CD8-positive, alpha-beta memory T cell (primary cell): ENCODE measurements around the gene CALHM1. TPM values are rescaled to one million over a fixed set of nuclear protein-coding genes. Genes with fewer than 3 reads are reported as not detected.

Source experiments
- CTCF ChIA-PET: fragments of 350-600 bp; sonication (Branson Sonifier 250); formaldehyde crosslinking; loops from one replicate; lab custom pipeline; 2021; ENCODE audit warnings: antibody characterized with exemption; lab: Charles Lee
- POLR2A ChIA-PET: fragments of 350-600 bp; sonication (Branson Sonifier 250); formaldehyde crosslinking; loops from one replicate; lab custom pipeline; 2021; ENCODE audit warnings: antibody characterized with exemption; lab: Charles Lee
- DNase-seq, 5 donors: peaks; one replicate each; pipeline versions ENCODE4 v3.0.0 to v3.0.0-alpha.2; 2020 to 2022; ENCODE audit warnings: mixed read lengths in 1 of 5
- H3K27ac ChIP-seq: one replicate; pipeline ENCODE4 v1.7.0; 2013; ENCODE audit warnings: low read depth, mild to moderate bottlenecking, low read length, moderate library complexity
- H3K27me3 ChIP-seq: 2 replicates; pipeline ENCODE4 v1.7.0; 2013; ENCODE audit warnings: low read length, mild to moderate bottlenecking; ENCODE audit not compliant: insufficient read depth, poor library complexity, severe bottlenecking
- H3K36me3 ChIP-seq: 2 replicates; pipeline ENCODE4 v1.7.0; 2013; ENCODE audit warnings: mild to moderate bottlenecking, low read length, moderate library complexity; ENCODE audit not compliant: insufficient read depth
- H3K4me1 ChIP-seq: 2 replicates; pipeline ENCODE4 v1.7.0; 2013; ENCODE audit warnings: mild to moderate bottlenecking, low read length, moderate library complexity; ENCODE audit not compliant: insufficient read depth
- H3K4me3 ChIP-seq: 2 replicates; pipeline ENCODE4 v1.7.0; 2013; ENCODE audit warnings: mild to moderate bottlenecking, low read length
- H3K9me3 ChIP-seq: 2 replicates; pipeline ENCODE4 v1.7.0; 2013; ENCODE audit warnings: mild to moderate bottlenecking, low read length
- H3K27ac Mint-ChIP-seq, 8 donors: one replicate each; pipeline ENCODE4 v1.8.0; 2020 to 2021; ENCODE audit warnings: mixed read lengths in 8 of 8, mild to moderate bottlenecking in 6 of 8, inconsistent platforms in 3 of 8, moderate library complexity in 3 of 8
- H3K27me3 Mint-ChIP-seq, 2 donors: one replicate each; pipeline ENCODE4 v1.8.0; 2020 to 2021; ENCODE audit warnings: mixed read lengths in 2 of 2, mild to moderate bottlenecking in 1 of 2, moderate library complexity in 1 of 2
- H3K36me3 Mint-ChIP-seq, 3 donors: one replicate each; pipeline ENCODE4 v1.8.0; 2020 to 2021; ENCODE audit warnings: mixed read lengths in 3 of 3, inconsistent platforms in 1 of 3, mild to moderate bottlenecking in 1 of 3
- H3K4me1 Mint-ChIP-seq, 3 donors: one replicate each; pipeline ENCODE4 v1.8.0; 2020 to 2021; ENCODE audit warnings: mixed read lengths in 3 of 3, inconsistent platforms in 1 of 3, mild to moderate bottlenecking in 1 of 3
- H3K4me3 Mint-ChIP-seq, 7 donors: one replicate each; pipeline ENCODE4 v1.8.0; 2020 to 2021; ENCODE audit warnings: mixed read lengths in 7 of 7, mild to moderate bottlenecking in 6 of 7, moderate library complexity in 4 of 7, inconsistent platforms in 2 of 7
- H3K9me3 Mint-ChIP-seq, 5 donors: one replicate each; pipeline ENCODE4 v1.8.0; 2020 to 2022; ENCODE audit warnings: mixed read lengths in 5 of 5, mild to moderate bottlenecking in 3 of 5, moderate library complexity in 2 of 5, inconsistent platforms in 1 of 5
- polyA plus RNA-seq: library from polyadenylated mRNA; unstranded; fragments of 300-500 nt; fragmentation: Illumina TruSeq; gene quantifications from one replicate; pipeline ENCODE4 v1.2.3, GENCODE V29; 2021
- total RNA-seq, 2 experiments: library from RNA; stranded (reverse); gene quantifications; one replicate each; pipeline ENCODE4 v1.2.3, GENCODE V29; 2021

CALHM1 gene
- total and polyA plus RNA-seq, 3 experiments from 2014 or later = not detected

DNA sequence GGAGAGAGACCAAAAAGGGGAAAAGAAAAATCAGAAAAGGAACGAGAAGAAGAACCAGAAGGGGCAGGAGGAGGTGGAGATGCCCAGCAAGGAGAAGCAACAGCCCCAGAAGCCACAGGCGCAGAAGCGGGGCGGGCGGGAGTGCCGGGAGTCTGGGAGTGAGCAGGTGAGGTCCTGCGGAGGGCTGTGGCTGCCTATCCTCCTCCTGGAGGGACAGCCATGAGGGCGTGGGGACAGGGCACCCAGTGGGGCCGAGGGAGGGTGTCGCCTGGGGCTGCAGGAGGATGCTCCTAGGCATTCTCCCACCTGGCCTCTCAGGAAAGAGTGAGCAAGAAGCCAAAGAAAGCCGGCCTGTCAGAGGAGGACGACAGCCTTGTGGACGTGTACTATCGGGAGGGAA is 18.3 kb downstream of the CALHM1 start:
- ChIA-PET POLR2A (no interaction called here), CTCF (no interaction called here)
- Histone ChIP-seq H3K27ac (no peak overlapping the region), H3K27me3 (no peaks in the 10 kb centered on the region), H3K9me3 (no peaks in the 10 kb centered on the region), H3K4me1 (no peaks in the 10 kb centered on the region), H3K4me3 (no peak overlapping the region), H3K36me3 (peaks cover 46% of the 10 kb centered on the region)
- peaks cover 0 to 89% (median 14%) of the 10 kb centered on the region in 3 donors for H3K36me3 Mint-ChIP-seq
- H3K27me3 Mint-ChIP-seq = no peaks in the 10 kb centered on the region
- H3K4me1 Mint-ChIP-seq = peaks cover 4 to 12% (median 4%) of the 10 kb centered on the region in 3 donors
- peak overlapping the region in 4 of 8 donors; percentile 18 to 58 (median 52) for H3K27ac Mint-ChIP-seq
- H3K9me3 Mint-ChIP-seq = no peaks in the 10 kb centered on the region
- no peak overlapping the region for H3K4me3 Mint-ChIP-seq
- peak in 1 of 5 donors; percentile 36 for DNase-seq

DNA sequence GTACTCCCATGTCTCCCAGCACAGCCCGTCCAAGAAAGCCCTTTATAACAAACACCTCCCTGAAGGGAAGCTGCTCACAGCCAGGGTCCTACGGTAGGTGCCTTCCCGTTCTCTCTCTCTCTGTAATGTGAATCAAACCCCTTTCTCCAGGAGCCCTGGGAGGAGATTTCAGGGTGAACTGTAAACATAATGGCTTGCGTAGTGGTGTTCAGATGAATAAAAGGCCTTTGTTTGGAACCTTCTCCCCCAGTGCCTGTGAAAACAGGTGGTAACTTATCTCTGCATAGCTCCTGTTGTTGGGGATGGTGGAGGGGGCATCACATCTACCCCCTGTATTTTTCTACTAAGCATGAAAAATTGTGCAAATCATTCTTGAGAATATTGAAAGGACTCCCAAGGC is 18.9 kb downstream of the CALHM1 start:
- Mint-ChIP-seq H3K4me3 (no peak overlapping the region), H3K27ac (peak overlapping the region in 3 of 8 donors; percentile 17 to 68 (median 37)), H3K36me3 (peaks cover 0 to 87% (median 14%) of the 10 kb centered on the region in 3 donors), H3K27me3 (no peaks in the 10 kb centered on the region), H3K4me1 (peaks cover under 1 to 6% (median 4%) of the 10 kb centered on the region in 3 donors), H3K9me3 (no peaks in the 10 kb centered on the region)
- no peak overlapping the region for H3K4me3 ChIP-seq
- no peaks in the 10 kb centered on the region for H3K27me3 ChIP-seq
- POLR2A ChIA-PET = no interaction called here
- H3K4me1 ChIP-seq = no peaks in the 10 kb centered on the region
- H3K27ac ChIP-seq = no peak overlapping the region
- peak in 1 of 5 donors; percentile 5 for DNase-seq
- no peaks in the 10 kb centered on the region for H3K9me3 ChIP-seq
- H3K36me3 ChIP-seq = peaks cover 41% of the 10 kb centered on the region
- CTCF ChIA-PET = no interaction called here

- H3K4me1 ChIP-seq = peaks cover 22% of the 10 kb centered on the region
- Mint-ChIP-seq H3K4me3 (no peak overlapping the region), H3K27me3 (no peaks in the 10 kb centered on the region), H3K9me3 (no peaks in the 10 kb centered on the region), H3K4me1 (peaks cover 14 to 25% (median 24%) of the 10 kb centered on the region in 3 donors), H3K27ac (peak overlapping the region in 2 of 8 donors; percentile 37 to 47), H3K36me3 (peaks cover 0 to 83% (median 14%) of the 10 kb centered on the region in 3 donors)
- H3K36me3 ChIP-seq = peaks cover 21% of the 10 kb centered on the region
- no peak for DNase-seq
- POLR2A ChIA-PET = interaction anchor here (0.6 kb wide), 1 partner anchor 42 kb away, joined by 3 read pairs; no protein-coding TSS in a partner anchor
- no peaks in the 10 kb centered on the region for H3K9me3 ChIP-seq
- CTCF ChIA-PET = interaction anchor here (1.2 kb wide), 1 partner anchor 17 kb away, joined by 3 read pairs; no protein-coding TSS in a partner anchor
- H3K4me3 ChIP-seq = no peak overlapping the region
- no peak overlapping the region for H3K27ac ChIP-seq
- no peaks in the 10 kb centered on the region for H3K27me3 ChIP-seq
These were observed 24.8 kb downstream of the CALHM1 start for GRCh38 chr10:103433858-103434257.

GRCh38 chr10:103431902-103432301 is 26.8 kb downstream of the CALHM1 start:
- H3K4me3 ChIP-seq = no peak overlapping the region
- no peaks in the 10 kb centered on the region for H3K9me3 Mint-ChIP-seq
- H3K27me3 Mint-ChIP-seq = no peaks in the 10 kb centered on the region
- peaks cover 19 to 34% (median 32%) of the 10 kb centered on the region in 3 donors for H3K4me1 Mint-ChIP-seq
- H3K27ac ChIP-seq = no peak overlapping the region
- peak overlapping the region in 1 of 8 donors; percentile 62 for H3K27ac Mint-ChIP-seq
- POLR2A ChIA-PET = no interaction called here
- peaks cover 23% of the 10 kb centered on the region for H3K36me3 ChIP-seq
- peaks cover 28% of the 10 kb centered on the region for H3K4me1 ChIP-seq
- H3K9me3 ChIP-seq = no peaks in the 10 kb centered on the region
- peaks cover 0 to 85% (median 11%) of the 10 kb centered on the region in 3 donors for H3K36me3 Mint-ChIP-seq
- CTCF ChIA-PET = interaction anchor here (0.9 to 1.5 kb wide), 3 partner anchors 12 to 51 kb away, joined by 3 to 5 read pairs (median 3); no protein-coding TSS in a partner anchor
- H3K27me3 ChIP-seq = no peaks in the 10 kb centered on the region
- H3K4me3 Mint-ChIP-seq = no peak overlapping the region
- no peak for DNase-seq

DNA sequence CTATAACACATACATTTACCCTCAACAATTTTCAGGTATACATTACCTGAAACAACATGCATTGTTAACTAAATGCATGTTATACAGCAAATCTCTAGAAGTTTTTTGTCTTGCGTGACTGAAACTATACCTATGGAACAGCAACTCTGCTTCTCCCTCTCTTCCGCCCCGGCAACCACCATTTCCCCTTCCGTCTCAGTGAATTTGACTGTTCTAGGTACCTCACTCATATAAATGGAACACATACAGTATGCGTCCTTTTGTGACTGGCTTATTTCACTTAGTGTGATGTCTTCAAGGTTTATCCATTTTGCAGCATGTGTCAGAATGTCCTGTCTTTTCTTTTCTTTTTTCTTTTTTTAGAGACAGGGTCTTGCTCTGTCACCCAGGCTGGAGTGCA is 29.1 kb downstream of the CALHM1 start:
- peaks cover 19 to 29% (median 28%) of the 10 kb centered on the region in 3 donors for H3K4me1 Mint-ChIP-seq
- CTCF ChIA-PET = no interaction called here
- H3K4me3 Mint-ChIP-seq = peak overlapping the region in 5 of 7 donors; percentile 0 to 52 (median 20)
- no peak for DNase-seq
- H3K27me3 Mint-ChIP-seq = no peaks in the 10 kb centered on the region
- Histone ChIP-seq H3K4me3 (no peak overlapping the region), H3K9me3 (no peaks in the 10 kb centered on the region), H3K4me1 (peaks cover 28% of the 10 kb centered on the region), H3K27ac (no peak overlapping the region), H3K36me3 (peaks cover 23% of the 10 kb centered on the region), H3K27me3 (no peaks in the 10 kb centered on the region)
- H3K36me3 Mint-ChIP-seq = peaks cover 3 to 84% (median 15%) of the 10 kb centered on the region in 3 donors
- no peaks in the 10 kb centered on the region for H3K9me3 Mint-ChIP-seq
- peak overlapping the region in 5 of 8 donors; percentile 6 to 78 (median 49) for H3K27ac Mint-ChIP-seq
- POLR2A ChIA-PET = no interaction called here

DNA sequence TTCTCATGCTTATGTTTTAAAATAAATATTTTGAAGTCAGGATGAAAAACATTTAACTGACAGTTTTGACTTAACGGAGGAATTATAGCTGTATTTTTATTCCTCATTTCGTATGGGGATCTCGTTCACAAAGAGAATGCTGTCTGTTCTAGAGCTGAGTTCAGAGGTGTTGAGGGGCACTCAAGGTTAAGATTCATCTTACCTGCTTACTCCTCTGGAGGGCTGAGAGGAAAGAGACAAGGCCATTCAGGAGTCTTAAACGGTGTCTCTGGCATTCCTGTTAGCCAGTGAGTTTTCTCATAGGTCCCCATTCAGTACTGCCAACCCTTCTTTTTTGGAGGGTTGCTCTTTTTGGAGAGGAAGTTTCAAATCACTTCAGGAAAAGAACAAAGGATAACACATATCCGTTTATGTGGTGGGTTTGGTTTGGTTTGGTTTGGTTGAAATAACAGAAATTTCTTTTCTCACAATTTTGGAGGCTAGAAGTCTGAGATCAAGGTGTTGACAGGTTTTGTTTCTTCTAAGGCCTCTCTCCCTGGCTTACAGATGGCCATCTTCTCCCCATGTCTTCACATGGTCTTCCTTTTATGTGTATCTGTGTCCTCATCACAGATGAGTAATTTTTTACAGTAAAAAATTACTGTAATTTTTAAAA is 29.6 kb downstream of the CALHM1 start:
- no peak overlapping the region for H3K4me3 ChIP-seq
- H3K27ac ChIP-seq = no peak overlapping the region
- no peaks in the 10 kb centered on the region for H3K9me3 ChIP-seq
- H3K27me3 ChIP-seq = no peaks in the 10 kb centered on the region
- peaks cover 28% of the 10 kb centered on the region for H3K4me1 ChIP-seq
- ChIA-PET CTCF (no interaction called here), POLR2A (no interaction called here)
- H3K9me3 Mint-ChIP-seq = no peaks in the 10 kb centered on the region
- DNase-seq = peak in 1 of 5 donors; percentile 21
- peak overlapping the region in 6 of 8 donors; percentile 8 to 78 (median 66) for H3K27ac Mint-ChIP-seq
- H3K4me1 Mint-ChIP-seq = peaks cover 21 to 29% (median 28%) of the 10 kb centered on the region in 3 donors
- no peaks in the 10 kb centered on the region for H3K27me3 Mint-ChIP-seq
- peak overlapping the region in 3 of 7 donors; percentile 16 to 29 (median 23) for H3K4me3 Mint-ChIP-seq
- peaks cover 7 to 85% (median 18%) of the 10 kb centered on the region in 3 donors for H3K36me3 Mint-ChIP-seq
- H3K36me3 ChIP-seq = peaks cover 27% of the 10 kb centered on the region

GRCh38 chr10:103427866-103428265 is 30.8 kb downstream of the CALHM1 start:
- Mint-ChIP-seq H3K4me3 (no peak overlapping the region), H3K9me3 (no peaks in the 10 kb centered on the region), H3K36me3 (peaks cover 9 to 85% (median 24%) of the 10 kb centered on the region in 3 donors), H3K27ac (peak overlapping the region in 2 of 8 donors; percentile 41 to 50), H3K4me1 (peaks cover 21 to 29% (median 28%) of the 10 kb centered on the region in 3 donors), H3K27me3 (no peaks in the 10 kb centered on the region)
- Histone ChIP-seq H3K4me1 (peaks cover 28% of the 10 kb centered on the region), H3K27ac (no peak overlapping the region), H3K27me3 (no peaks in the 10 kb centered on the region), H3K36me3 (peaks cover 33% of the 10 kb centered on the region), H3K4me3 (no peak overlapping the region), H3K9me3 (no peaks in the 10 kb centered on the region)
- POLR2A ChIA-PET = no interaction called here
- CTCF ChIA-PET = interaction anchor here (1.4 kb wide), 1 partner anchor 10 kb away, joined by 7 read pairs; no protein-coding TSS in a partner anchor
- DNase-seq = no peak

GRCh38 chr10:103423748-103424147 is 35.0 kb downstream of the CALHM1 start:
- Mint-ChIP-seq H3K4me3 (no peak overlapping the region), H3K27ac (no peak overlapping the region), H3K27me3 (no peaks in the 10 kb centered on the region), H3K36me3 (peaks cover 12 to 88% (median 35%) of the 10 kb centered on the region in 3 donors), H3K4me1 (peaks cover 6 to 9% (median 6%) of the 10 kb centered on the region in 3 donors), H3K9me3 (no peaks in the 10 kb centered on the region)
- no peaks in the 10 kb centered on the region for H3K9me3 ChIP-seq
- ChIA-PET POLR2A (no interaction called here), CTCF (interaction anchor here (2.2 kb wide), 1 partner anchor 62 kb away, joined by 9 read pairs; no protein-coding TSS in a partner anchor)
- H3K27ac ChIP-seq = no peak overlapping the region
- H3K4me1 ChIP-seq = peaks cover 4% of the 10 kb centered on the region
- peaks cover 64% of the 10 kb centered on the region for H3K36me3 ChIP-seq
- no peaks in the 10 kb centered on the region for H3K27me3 ChIP-seq
- DNase-seq = no peak
- no peak overlapping the region for H3K4me3 ChIP-seq
